OCI-M1 (cell line): ENCODE results near the gene DHRSX.
"Not testable (repeated sequence)": the region's sequence is repeated elsewhere in the genome, so short reads cannot be mapped to it uniquely, and the experiment has no call there.

Experiments
- DNase-seq: peaks from one replicate; lab custom pipeline; 2025; lab: John Stamatoyannopoulos, UW

DHRSX gene

DNA sequence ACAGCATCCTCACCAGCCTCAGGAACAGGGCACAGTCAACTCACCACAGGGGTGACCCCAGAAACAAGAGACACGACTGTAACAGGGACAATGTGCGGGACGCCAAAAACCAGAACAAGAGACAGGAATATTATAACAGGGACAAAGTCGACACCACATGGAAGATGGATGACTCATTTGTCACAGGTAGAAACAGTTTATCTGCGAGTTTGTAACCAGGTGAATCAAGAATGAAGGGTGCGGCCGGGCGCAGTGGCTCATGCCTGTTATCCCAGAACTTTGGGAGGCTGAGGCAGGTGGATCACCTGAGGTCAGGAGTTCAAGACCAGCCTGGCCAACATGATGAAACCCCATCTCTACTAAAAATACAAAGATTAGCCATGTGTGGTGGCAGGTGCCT, 44.7 kb downstream of the DHRSX start:
- DNase-seq, result not testable (repeated sequence)

DNA sequence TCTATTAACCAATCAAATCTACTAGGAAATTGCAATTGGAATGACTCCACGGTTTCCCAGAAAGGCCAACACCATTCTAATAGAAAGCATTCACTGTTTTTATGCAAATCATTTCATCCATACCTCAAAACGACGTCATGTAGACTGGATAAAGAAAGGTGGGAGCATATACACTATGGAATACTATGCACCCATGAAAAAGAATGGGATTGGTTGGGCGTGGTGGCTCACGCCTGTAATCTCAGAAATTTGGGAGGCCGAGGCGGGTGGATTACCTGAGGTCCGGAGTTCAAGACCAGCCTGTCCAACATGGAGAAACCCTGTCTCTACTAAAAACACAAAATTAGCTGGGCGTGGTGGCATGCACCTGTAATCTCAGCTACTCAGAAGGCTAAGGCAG, 46.2 kb downstream of the DHRSX start:
- not testable (repeated sequence) for DNase-seq

DNA sequence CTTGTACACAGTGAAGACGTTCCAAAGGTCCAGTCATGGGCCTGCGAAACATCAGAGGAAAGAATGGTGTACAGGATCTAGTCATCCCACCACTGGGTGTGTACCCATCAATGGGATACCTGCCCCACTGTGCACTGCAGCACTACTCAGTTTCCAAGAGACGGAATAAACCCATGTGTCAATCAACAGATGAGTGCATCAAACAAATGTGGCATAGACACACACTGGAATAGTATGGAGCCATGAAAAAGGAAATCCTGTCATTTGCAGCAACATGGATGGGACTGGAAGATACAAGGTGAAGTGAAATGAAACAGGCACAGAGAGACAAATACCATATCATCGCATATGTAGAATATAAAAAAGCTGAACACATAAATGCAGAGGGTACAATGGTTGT, 48.0 kb downstream of the DHRSX start:
- no peak for DNase-seq

DNA sequence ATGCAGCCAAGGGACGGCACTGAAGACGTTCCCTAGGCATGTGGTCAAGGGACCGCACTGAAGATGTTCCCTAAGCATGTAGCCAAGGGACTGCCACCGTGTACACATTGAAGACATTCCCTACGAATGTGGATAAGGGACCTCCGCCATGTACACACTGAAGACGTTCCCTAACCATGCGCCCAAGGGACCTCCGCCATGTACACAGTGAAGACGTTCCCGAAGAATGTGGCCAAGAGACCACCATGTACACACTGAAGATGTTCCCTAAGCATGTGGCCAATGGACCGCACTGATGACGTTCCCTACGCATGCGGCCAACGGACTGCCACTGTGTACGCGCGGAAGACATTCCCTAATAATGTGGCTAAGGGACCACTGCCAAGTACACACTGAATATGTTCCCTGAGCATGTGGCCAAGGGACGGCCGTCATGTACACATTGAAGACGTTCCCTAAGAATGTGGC, 48.4 kb downstream of the DHRSX start:
- no peak for DNase-seq

DNA sequence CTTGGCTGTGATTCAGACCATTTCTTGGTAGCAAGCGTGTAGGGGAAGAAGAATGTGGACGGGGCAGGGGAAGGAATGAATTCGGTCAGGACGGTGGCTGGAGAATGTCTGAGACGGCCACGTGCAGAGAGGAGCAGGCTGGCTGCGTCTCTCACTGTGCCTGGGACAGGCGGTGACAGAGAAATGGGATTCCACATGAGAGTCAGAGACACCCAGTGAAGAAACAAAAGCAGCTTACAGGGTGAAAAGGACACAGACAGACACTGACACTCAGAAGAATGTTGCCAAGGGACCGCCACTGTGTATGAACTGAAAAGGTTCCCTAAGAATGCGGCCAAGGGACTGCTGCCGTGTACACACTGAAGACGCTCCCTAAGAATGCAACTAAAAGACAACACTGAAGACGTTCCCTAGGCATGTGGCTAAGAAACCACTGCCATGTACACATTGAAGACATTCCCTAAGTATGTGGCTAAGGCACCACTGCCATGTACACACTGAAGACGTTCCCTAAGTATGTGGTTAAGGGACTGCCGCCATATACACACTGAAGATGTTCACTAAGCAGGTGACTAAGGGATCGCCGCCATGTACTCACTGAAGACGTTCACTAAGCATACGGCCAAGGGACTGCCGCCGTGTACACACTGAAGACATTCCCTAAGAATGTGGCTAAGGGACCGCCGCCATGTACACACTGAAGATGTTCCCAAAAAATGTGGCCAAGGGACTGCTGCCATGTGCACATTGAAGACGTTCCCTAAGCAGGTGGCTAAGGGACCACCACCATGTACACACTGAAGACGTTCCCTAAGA, 49.1 kb downstream of the DHRSX start:
- DNase-seq, result no peak

DNA sequence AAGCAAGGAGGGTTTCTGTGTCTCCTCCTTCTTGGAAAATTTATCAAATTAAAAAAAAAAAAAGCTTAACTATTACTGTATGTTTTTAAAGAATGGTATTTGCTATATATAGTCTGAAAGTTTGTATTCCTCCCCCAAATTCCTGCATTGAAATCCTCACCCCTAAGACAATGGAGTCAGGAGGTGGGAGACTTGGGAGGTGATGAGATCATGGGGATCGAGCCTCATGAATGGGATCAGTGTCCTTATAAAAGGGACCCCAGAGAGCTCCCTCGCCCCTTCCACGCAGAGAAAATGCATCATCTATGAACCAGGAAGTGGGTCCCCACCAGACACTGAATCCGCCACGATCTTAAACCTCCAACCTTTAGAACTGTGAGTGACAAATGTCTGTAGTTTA, 50.1 kb downstream of the DHRSX start:
- no peak for DNase-seq

DNA sequence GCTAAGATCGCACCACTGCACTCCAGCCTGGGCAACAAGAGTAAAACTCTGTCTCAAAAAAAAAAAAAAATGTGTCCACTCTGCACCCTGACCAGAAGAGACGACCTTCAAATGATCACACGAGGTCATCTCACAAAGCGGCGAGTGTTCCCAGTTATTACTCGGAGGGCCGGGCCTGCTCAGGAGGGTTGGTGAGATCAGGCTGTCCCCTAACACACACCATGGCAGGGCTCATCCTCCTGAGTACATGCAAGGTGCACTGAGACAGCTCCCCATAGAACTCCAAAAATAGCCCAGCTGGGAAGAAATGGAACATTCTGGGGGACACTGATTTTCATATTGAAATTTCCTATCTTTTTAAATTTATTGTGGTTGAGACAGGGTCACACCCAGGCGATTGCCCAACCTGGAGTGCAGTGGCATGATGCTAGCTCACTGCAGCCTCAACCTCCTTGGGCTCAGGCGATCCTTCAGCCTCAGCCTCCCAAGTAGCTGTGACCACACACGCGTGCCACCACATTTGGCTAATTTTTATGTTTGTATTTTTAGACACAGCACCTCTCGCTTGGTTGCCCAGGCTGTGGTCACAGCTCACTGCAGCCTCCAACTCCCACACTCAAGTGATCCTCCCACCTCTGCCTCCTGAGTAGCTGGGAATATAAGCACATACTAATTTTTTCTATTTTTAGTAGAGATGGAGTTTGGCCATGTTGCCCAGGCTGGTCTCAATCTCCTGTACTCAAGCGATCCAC, 51.5 kb downstream of the DHRSX start:
- no peak for DNase-seq

DNA sequence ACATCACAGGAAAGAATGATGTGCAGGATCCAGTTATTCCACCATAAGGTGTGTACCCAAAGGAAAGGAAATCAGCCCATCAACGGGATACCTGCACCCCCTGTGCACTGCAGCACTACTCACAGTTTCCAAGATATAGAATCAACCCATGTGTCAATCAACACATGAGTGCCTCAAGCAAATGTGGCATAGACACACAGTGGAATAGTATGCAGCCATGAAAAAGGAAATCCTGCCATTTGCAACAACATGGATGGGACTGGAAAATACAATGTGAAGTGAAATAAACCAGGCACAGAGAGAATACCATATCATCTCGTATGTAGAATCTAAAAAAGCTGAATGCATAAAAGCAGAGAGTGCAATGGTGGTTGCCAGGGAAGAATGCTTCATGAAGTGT, 53.3 kb downstream of the DHRSX start:
- no peak for DNase-seq

DNA sequence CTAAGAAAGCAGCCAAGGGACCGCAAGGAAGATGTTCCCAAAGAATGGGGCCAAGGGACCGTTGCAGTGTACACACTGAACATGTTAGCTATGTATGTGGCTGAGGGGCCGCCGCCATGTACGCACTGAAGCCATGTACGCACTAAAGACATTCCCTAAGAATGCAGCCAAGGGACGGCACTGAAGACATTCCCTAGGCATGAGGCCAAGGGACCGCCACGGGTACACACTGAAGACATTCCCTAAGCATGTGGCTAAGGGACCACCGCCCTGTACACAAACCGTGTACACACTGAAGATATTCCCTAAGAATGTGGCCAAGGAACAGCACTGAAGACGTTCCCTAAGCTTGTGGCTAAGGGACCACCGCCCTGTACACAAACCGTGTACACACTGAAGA, 54.0 kb downstream of the DHRSX start:
- DNase-seq, result no peak

DNA sequence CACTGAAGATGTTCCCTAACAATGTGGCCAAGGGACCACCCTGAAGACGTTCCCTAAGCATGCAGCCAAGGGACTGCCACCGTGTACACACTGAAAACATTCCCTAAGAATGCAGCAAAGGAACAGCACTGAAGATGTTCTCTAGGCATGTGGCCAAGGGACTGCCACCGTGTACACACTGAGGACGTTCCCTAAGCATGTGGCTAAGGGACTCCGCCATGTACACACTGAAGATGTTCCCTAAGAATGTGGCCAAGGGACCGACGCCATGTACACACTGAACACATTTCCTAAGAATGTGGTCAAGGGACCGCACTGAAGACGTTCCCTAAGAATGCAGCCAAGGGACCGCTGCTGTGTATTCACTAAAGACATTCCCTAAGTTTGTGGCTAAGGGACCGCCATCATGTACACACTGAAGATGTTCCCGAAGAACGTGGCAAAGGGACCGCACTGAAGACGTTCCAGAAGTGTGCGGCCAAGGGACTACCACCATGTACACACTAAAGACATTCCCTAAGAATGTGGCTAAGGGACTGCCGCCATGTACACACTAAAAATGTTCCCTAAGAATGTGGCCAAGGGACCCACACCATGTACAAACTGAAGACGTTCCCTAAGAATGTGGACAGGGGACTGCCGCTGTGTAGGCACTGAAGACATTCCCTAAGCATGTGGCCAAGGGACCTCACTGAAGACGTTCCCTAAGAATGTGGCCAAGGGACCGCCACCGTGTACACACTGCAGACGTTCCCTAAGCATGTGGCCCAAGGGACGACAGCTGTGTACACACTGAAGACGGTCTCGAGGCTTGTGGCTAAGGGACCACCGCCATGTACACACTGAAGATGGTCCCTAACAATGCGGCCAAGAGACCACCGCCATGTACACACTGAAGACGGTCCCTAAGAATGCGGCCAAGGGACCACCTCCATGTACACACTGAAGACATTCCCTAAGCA, 54.8 kb downstream of the DHRSX start:
- no peak for DNase-seq

DNA sequence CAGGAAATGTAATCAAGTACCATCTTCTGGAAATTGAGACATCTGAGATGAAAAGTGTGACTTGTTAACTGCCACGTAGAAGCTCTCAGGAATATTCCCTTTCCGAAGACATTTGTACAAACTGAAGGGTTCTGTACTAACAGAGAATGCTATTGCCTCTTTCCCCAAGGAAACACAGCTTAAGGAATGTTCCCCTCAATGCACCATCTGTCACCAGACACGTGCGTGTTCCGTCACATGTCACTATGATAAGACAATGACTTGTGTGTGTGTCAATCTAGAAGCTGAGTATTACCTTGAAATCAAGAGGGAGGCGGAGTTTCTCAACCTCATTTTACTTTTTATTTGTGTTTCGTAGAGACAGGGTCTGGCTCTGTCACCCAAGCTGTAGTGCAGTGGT, 58.1 kb downstream of the DHRSX start:
- no peak for DNase-seq

DNA sequence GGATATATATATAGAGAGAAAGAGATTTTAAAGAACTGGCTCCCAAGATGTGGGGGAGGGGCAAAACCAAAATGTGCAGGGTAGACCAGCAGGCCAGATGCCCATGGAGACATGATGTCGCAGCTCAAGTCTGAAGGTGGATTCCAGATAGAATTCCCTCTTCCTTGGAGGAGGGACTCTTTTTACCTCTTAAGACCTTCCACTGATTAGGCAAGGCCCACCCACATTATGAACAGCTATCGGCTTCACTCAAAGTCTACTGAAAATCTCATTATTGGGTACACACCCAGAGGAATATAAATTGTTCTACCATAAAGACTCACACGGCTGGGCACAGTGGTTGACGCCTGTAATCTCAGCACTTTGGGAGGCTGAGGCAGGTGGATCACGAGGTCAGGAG, 59.3 kb downstream of the DHRSX start:
- no peak for DNase-seq

DNA sequence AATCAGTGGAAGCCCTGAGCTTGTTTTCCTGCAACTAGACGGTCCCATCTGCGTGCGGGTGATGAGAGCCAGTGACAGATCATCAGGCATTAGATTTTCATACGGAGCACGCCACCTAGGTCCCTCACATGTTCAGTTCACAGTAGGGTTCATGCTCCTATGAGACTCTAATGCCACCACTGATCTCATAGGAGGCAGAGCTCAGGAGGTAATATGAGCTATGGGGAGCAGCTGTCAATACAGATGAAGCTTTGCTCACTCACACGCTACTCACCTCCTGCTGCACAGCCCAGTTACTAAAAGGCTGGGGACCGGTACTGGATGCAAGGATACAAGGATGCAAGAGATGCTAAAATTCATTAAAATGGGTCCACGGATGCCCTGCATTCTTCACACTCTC, 61.2 kb downstream of the DHRSX start:
- no peak for DNase-seq

DNA sequence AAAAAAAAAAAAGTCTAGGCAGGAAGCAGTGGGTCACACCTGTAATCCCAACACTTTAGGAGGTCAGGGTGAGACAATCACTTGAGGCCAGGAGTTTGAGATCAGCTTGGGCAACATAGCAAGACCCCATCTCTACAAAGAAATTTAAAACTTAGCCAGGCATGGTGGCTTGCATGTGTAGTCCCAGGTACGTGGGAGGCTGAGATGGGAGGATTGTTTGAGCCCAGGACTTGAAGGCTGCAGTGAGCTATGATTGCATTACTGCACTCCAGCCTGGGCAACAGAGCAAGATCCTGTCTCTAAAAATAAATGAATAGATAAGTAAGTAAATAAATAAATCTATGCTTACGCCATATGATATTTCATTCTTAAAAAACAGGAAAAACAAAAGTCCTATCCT, 65.3 kb downstream of the DHRSX start:
- no peak for DNase-seq

DNA sequence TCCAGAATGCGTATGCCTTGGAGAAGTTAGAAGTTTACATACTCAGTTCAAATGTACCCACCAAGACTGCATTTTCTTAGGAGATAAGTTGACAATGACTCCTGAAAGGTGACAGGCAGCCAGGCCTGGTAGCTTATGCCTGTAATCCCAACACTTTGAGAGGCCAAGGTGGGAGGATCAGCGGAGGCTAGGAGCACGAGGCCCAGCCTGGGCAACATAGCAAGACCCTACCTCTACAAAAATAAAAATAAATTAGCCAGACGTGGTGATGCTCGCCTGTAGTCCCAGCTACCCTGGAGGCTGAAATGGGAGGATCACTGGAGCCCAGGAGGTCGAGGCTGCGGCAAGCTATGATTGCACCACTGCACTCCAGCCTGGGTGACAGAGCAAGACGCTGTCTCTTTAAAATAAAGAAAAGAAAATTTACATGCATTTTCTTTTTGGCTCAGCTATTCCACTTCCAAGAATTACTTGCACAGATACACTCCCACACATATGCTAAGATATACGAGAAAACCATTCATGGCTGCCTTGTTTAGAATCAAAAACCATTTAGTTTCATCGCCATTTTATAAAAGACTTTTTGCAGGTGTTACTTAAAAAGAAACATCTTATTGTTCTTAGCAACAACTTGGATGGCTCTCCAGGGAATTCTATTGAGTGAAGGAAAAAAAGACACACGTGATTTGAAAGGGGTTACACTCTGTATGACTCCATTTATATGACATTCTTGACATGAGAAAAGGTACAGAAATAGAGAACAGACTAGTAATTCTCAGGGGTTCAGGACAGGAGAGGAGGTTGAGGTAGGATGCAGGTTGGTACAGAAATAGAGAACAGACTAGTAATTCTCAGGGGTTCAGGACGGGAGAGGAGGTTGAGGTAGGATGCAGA, 66.3 kb downstream of the DHRSX start:
- DNase-seq, result no peak

DNA sequence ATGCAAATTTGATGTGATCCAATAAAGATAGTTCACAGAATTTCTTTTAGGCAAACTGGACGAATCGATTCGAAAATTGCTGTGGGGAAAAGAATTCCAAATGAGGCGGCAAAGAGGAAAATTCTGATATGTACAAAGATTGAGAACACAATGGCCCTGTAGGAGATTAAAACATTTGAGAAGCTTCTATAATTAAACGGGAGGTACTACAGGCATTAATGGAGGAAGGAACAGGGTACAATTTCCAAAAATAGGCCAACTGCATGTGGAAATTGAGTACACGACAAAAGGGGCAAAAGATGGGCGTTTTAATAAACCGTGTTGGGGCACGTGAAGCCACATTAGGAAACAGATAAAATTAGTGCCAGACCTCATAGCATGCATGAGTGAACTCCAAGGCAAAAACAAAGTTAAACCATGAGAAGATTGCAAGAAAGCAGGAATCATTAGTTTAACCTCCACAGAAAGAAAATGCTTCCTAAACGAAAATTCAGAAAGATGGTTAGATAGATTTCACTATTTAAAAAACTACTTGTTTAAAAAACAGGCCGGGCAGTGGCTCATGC, 68.4 kb downstream of the DHRSX start:
- DNase-seq, result no peak

DNA sequence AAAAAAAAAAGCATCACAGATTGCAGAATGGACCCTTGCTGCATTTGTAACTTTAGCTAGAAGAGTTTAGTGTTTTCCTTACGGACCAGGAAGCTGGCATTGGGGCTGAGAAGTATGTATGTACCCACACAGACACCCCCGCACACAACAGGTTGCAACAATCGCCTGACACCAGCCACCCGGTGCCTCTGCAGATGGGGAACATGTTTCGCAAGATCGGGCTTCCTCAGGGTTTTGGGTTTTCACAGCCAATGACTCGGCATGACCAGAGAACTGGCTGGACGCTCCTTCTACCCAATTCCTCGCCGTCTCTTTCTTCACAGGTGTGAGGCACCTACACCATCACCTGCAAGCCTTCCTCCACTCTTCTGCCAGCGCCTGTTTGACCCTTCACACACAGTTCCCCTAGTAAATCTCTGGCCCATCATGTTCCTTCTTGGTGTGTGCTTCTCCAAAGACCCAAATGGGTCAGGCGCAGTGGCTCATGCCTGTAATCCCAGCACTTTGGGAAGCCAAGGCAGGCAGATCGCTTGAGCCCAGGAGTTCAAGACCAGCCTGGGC, 70.4 kb downstream of the DHRSX start:
- DNase-seq, result no peak

DNA sequence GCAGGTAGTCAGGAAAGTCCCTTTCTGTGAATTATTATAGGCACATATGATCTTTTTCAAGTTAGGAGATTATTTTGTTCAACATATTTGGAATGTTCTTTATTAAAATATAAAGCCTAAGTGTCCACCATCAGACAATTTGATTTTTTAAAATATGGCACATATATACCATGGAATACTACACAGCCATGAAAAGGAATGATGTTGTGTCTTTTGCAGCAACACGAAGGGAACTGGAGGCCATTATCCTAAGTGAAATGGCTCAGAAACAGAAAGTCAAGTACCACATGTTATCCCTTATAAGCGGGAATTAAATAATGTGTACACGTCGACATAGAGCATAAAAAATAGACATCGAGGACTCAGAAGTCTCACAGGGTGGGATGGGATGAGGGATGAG, 73.0 kb downstream of the DHRSX start:
- DNase-seq, result no peak

DNA sequence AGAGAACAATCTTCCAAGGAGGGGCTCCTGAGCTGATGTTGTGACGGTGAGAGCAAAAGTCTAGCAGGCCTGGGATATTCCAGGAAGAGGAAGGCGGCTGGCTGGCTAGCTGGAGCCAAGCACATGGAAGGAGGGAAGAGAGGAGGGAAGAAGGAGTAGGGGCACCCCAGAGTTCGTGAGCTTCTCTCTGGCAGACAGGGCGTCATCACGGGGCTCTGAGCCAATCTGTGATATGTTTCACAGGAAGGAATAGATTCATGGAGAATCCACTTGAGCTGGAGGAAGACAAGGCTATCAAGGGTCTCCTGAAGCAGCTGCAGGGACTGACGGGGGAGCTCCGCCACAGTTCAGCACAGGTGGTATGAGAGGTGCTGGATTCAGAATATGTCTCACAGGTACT, 73.6 kb downstream of the DHRSX start:
- no peak for DNase-seq

DNA sequence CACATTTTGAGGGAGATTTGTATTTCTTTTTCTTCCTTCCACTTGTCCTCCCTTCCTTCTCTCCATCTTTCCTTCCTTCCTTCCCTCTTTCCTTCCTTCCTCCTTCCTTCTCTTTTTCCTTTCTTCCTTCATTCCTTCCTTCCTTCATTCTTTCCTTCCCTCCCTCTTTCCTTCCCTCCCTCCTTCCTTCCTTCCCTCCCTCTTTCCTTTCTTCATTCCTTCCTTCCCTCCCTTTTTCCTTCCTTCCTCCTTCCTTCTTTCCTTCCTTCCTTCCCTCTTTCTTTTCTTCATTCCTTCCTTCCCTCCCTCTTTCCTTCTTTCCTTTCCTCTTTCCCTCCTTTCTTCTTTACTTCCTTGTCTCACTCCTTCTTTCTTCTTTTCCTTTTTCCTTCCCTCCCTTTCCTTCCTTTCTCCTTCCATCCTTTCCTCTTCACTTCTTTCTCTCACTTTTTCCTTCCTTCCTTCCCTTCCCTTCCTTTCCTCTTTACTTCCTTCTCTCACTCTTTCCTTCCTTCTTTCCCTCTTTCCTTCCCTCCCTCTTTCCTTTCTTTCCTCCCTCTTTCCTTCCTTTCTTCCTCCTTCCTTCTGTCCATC, 74.4 kb downstream of the DHRSX start:
- DNase-seq, result no peak
